ENCODE results near the gene GPLD1.
A peak's percentile ranks its signal among the peaks of the same experiment; 100 is the strongest.

GPLD1 gene

DNA sequence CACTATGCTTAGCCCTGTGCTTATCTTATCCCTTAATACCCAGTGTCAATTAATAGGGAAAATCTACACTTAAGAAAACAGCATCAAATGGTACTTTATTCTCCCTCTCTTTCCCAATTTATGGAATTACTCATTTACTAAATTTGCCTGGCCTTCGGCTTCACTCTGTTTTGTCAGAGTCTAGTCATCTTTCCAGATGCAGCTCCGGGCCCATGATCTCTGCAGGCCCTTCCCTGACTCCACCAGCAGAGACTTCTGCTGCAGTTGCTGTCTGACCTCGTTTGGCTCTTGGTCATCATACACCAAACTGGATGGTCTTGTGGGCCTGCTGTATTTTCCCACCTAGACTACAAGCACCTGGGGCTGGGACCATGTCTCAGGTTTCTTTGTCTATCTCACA, 59.3 kb downstream of the GPLD1 start:
- CTCF ChIA-PET: interaction anchor here (0.6 to 1.8 kb wide), 6 partner anchors 11 to 281 kb away, joined by 3 to 8 read pairs (median 4); partner anchors contain the start of gene ALDH5A1
- POLR2A ChIA-PET (ENCODE audit: low non-redundant PET): no interaction called here
- DNase-seq (ENCODE audit: low spot score): no peak
- H3K27ac ChIP-seq: no peak overlapping the region
- TF ChIP-seq, protein P1, sequence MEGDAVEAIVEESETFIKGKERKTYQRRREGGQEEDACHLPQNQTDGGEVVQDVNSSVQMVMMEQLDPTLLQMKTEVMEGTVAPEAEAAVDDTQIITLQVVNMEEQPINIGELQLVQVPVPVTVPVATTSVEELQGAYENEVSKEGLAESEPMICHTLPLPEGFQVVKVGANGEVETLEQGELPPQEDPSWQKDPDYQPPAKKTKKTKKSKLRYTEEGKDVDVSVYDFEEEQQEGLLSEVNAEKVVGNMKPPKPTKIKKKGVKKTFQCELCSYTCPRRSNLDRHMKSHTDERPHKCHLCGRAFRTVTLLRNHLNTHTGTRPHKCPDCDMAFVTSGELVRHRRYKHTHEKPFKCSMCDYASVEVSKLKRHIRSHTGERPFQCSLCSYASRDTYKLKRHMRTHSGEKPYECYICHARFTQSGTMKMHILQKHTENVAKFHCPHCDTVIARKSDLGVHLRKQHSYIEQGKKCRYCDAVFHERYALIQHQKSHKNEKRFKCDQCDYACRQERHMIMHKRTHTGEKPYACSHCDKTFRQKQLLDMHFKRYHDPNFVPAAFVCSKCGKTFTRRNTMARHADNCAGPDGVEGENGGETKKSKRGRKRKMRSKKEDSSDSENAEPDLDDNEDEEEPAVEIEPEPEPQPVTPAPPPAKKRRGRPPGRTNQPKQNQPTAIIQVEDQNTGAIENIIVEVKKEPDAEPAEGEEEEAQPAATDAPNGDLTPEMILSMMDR (conservative IDR thresholded peaks at IDR 0.05; ENCODE audit: low read depth): no peak

- TF ChIP-seq, protein P1 (conservative IDR thresholded peaks at IDR 0.05; ENCODE audit: low read depth): no peak
- CTCF ChIA-PET: interaction anchor here (0.5 kb wide), 1 partner anchor 266 kb away, joined by 3 read pairs; no protein-coding TSS in a partner anchor
- POLR2A ChIA-PET (ENCODE audit: low non-redundant PET): no interaction called here
- H3K27ac ChIP-seq: no peak overlapping the region
- no peak for DNase-seq (ENCODE audit: low spot score)
These were observed 60.2 kb downstream of the GPLD1 start for GRCh38 chr6:24429146-24429545.

GRCh38 chr6:24428615-24429014, 60.8 kb downstream of the GPLD1 start:
- POLR2A ChIA-PET (ENCODE audit: low non-redundant PET): no interaction called here
- TF ChIP-seq, protein P1 (conservative IDR thresholded peaks at IDR 0.05; ENCODE audit: low read depth): no peak

GRCh38 chr6:24426729-24427446, 62.5 kb downstream of the GPLD1 start:
- no peak for DNase-seq (ENCODE audit: low spot score)
- TF ChIP-seq, protein P1 (conservative IDR thresholded peaks at IDR 0.05; ENCODE audit: low read depth): no peak
- CTCF ChIA-PET: interaction anchor here (0.7 kb wide), 1 partner anchor 14 kb away, joined by 3 read pairs; no protein-coding TSS in a partner anchor
- H3K27ac ChIP-seq: no peak overlapping the region
- POLR2A ChIA-PET (ENCODE audit: low non-redundant PET): no interaction called here

More at GRCh38 chr6:24428615-24429014, 60.8 kb downstream of the GPLD1 start:
- DNase-seq (ENCODE audit: low spot score): peak; percentile 21
- no peak overlapping the region for H3K27ac ChIP-seq
- CTCF ChIA-PET: no interaction called here

GRCh38 chr6:24425091-24425490, 64.3 kb downstream of the GPLD1 start:
- no peak for DNase-seq (ENCODE audit: low spot score)
- ChIA-PET CTCF (interaction anchor here (0.6 to 0.8 kb wide), 3 partner anchors 96 to 241 kb away, joined by 3 to 5 read pairs (median 3); no protein-coding TSS in a partner anchor), POLR2A (ENCODE audit: low non-redundant PET) (no interaction called here)
- H3K27ac ChIP-seq: no peak overlapping the region
- TF ChIP-seq, protein P1 (conservative IDR thresholded peaks at IDR 0.05; ENCODE audit: low read depth): no peak

GRCh38 chr6:24419526-24419925, 69.9 kb downstream of the GPLD1 start:
- ChIA-PET POLR2A (ENCODE audit: low non-redundant PET) (no interaction called here), CTCF (no interaction called here)
- DNase-seq (ENCODE audit: low spot score): no peak
- TF ChIP-seq, protein P1 (conservative IDR thresholded peaks at IDR 0.05; ENCODE audit: low read depth): no peak
- H3K27ac ChIP-seq: no peak overlapping the region

Measured in RWPE1 (cell line).